IMR-90 (cell line): ENCODE measurements around the gene THRB. TPM values are rescaled to one million over a fixed set of nuclear protein-coding genes. Genes with fewer than 3 reads are reported as not detected.

Experiments used
- ATAC-seq: fragments of 200-7000 bp; cut with Tn5 transposase; 2 replicates; pipeline ENCODE4 v1.9.1; 2020; ENCODE audit warnings: low read depth, mild to moderate bottlenecking, moderate library complexity
- BruUV-seq: library from RNA; stranded (reverse); fragments of 400-500 nt; replicated peaks from 2 replicates; lab custom pipeline; 2021; lab: Mats Ljungman, UMichigan
- CTCF ChIA-PET: fragments of 300-600 bp; formaldehyde crosslinking; extraction: SDS; loops from one replicate; lab custom pipeline; 2021; ENCODE audit warnings: antibody characterized with exemption; lab: Yijun Ruan, JAX
- POLR2A ChIA-PET: fragments of 300-600 bp; sonication (Branson Sonifier 250); formaldehyde crosslinking; loops from one replicate; lab custom pipeline; 2022; ENCODE audit warnings: antibody characterized with exemption; ENCODE audit not compliant: unreplicated experiment; lab: Charles Lee
- DNase-seq: peaks from one replicate; pipeline ENCODE4 v3.0.0; 2013
- H2AFZ ChIP-seq: replicated peaks from 2 replicates; pipeline ENCODE3; 2013; ENCODE audit warnings: low read length, mild to moderate bottlenecking; ENCODE audit not compliant: poor library complexity
- H2AK5ac ChIP-seq: 2 replicates; pipeline ENCODE4 v1.6.1; 2013; ENCODE audit warnings: low read depth, low read length, inconsistent platforms
- H2AK9ac ChIP-seq: replicated peaks from 2 replicates; pipeline ENCODE3; 2013; ENCODE audit warnings: mild to moderate bottlenecking, low read depth, low read length, moderate library complexity; ENCODE audit not compliant: poor library complexity
- H2BK120ac ChIP-seq: 2 replicates; pipeline ENCODE4 v1.6.1; 2013; ENCODE audit warnings: low read depth, low read length, inconsistent platforms
- H2BK15ac ChIP-seq: 3 replicates; pipeline ENCODE4 v1.6.1; 2013; ENCODE audit warnings: low read depth, low read length, inconsistent platforms
- H2BK20ac ChIP-seq: 2 replicates; pipeline ENCODE4 v1.6.1; 2013; ENCODE audit warnings: low read depth, mild to moderate bottlenecking, inconsistent platforms, low read length, moderate library complexity
- H2BK5ac ChIP-seq: 2 replicates; pipeline ENCODE4 v1.6.1; 2013; ENCODE audit warnings: mild to moderate bottlenecking, low read depth, low read length, inconsistent platforms; ENCODE audit not compliant: poor library complexity, severe bottlenecking
- H3K14ac ChIP-seq: replicated peaks from 2 replicates; pipeline ENCODE4 v1.6.1; 2013; ENCODE audit warnings: low read depth, low read length, inconsistent platforms
- H3K18ac ChIP-seq: 2 replicates; pipeline ENCODE4 v1.6.1; 2013; ENCODE audit warnings: low read depth, low read length, control low read depth
- H3K23ac ChIP-seq: 2 replicates; pipeline ENCODE4 v1.6.1; 2013; ENCODE audit warnings: low read depth, low read length, inconsistent platforms
- H3K27ac ChIP-seq: 2 replicates; pipeline ENCODE4 v1.5.1; 2013; ENCODE audit warnings: mild to moderate bottlenecking, control low read depth, low read length; ENCODE audit not compliant: insufficient read depth
- H3K27me3 ChIP-seq: 2 replicates; pipeline ENCODE4 v1.6.1; 2013; ENCODE audit warnings: low read length; ENCODE audit not compliant: control insufficient read depth, insufficient read depth
- H3K36me3 ChIP-seq: 2 replicates; pipeline ENCODE4 v1.6.1; 2013; ENCODE audit warnings: low read length, mixed read lengths; ENCODE audit not compliant: control insufficient read depth, insufficient read depth
- H3K4ac ChIP-seq: 2 replicates; pipeline ENCODE4 v1.6.1; 2013; ENCODE audit warnings: low read depth, low read length, inconsistent platforms
- H3K4me1 ChIP-seq: 2 replicates; pipeline ENCODE4 v1.6.1; 2013; ENCODE audit warnings: low read length, mixed read lengths; ENCODE audit not compliant: control insufficient read depth, insufficient read depth
- H3K4me2 ChIP-seq: 2 replicates; pipeline ENCODE4 v1.6.1; 2013; ENCODE audit warnings: low read depth, mild to moderate bottlenecking, control low read depth, low read length, moderate library complexity
- H3K4me3 ChIP-seq: 2 replicates; pipeline ENCODE4 v1.5.1; 2013; ENCODE audit warnings: low read depth, mild to moderate bottlenecking, control low read depth, low read length, moderate library complexity; ENCODE audit not compliant: insufficient read depth
- H3K56ac ChIP-seq: 2 replicates; pipeline ENCODE4 v1.6.1; 2013; ENCODE audit warnings: low read length, inconsistent platforms; ENCODE audit not compliant: insufficient read depth; ENCODE audit errors: extremely low read depth
- H3K79me1 ChIP-seq, 2 experiments: 2 replicates each; pipeline ENCODE4 v1.6.1; 2013; ENCODE audit warnings: low read length in 2 of 2, inconsistent platforms in 1 of 2, low read depth in 1 of 2
- H3K9ac ChIP-seq: 2 replicates; pipeline ENCODE4 v1.6.1; 2013; ENCODE audit warnings: low read depth, low read length, control low read depth
- H3K9me1 ChIP-seq: 2 replicates; pipeline ENCODE4 v1.6.1; 2013; ENCODE audit warnings: low read length, inconsistent platforms; ENCODE audit not compliant: insufficient read depth
- H3K9me3 ChIP-seq: 2 replicates; pipeline ENCODE4 v1.6.1; 2013; ENCODE audit warnings: low read length; ENCODE audit not compliant: control insufficient read depth, insufficient read depth
- H4K20me1 ChIP-seq: 2 replicates; pipeline ENCODE4 v1.6.1; 2013; ENCODE audit warnings: low read length, inconsistent platforms; ENCODE audit not compliant: insufficient read depth
- H4K5ac ChIP-seq: 2 replicates; pipeline ENCODE4 v1.6.1; 2013; ENCODE audit warnings: mild to moderate bottlenecking, low read depth, low read length, control low read depth
- H4K8ac ChIP-seq, 2 experiments: 2 replicates each; pipeline ENCODE4 v1.6.1; 2013; ENCODE audit warnings: low read depth in 2 of 2, low read length in 2 of 2, control low read depth in 1 of 2, inconsistent platforms in 1 of 2
- H4K91ac ChIP-seq: 2 replicates; pipeline ENCODE4 v1.6.1; 2013; ENCODE audit warnings: low read depth, low read length, inconsistent platforms; ENCODE audit not compliant: insufficient read depth
- BHLHE40 ChIP-seq: fragments of 150-350 bp; IDR thresholded peaks from 2 replicates; pipeline ENCODE4 v1.6.1; 2016; ENCODE audit warnings: mild to moderate bottlenecking, low read depth, low read length
- CHD1 ChIP-seq: IDR thresholded peaks from 2 replicates; pipeline ENCODE4 v1.6.1; 2012; ENCODE audit warnings: low read depth, low read length, improper control_type of control experiment
- FOS ChIP-seq: fragments of 150-350 bp; IDR thresholded peaks from 2 replicates; pipeline ENCODE4 v1.6.1; 2016; ENCODE audit warnings: low read depth, low read length
- MAFK ChIP-seq: IDR thresholded peaks from 2 replicates; pipeline ENCODE4 v1.6.1; 2012; ENCODE audit warnings: low read depth, low read length, improper control_type of control experiment
- MAZ ChIP-seq: IDR thresholded peaks from 2 replicates; pipeline ENCODE4 v1.6.1; 2012; ENCODE audit warnings: low read depth, mild to moderate bottlenecking, low read length, improper control_type of control experiment, moderate library complexity, borderline replicate concordance
- NFE2L2 ChIP-seq: fragments of 150-350 bp; IDR thresholded peaks from 2 replicates; pipeline ENCODE4 v1.6.1; 2016; ENCODE audit warnings: low read depth, mild to moderate bottlenecking, low read length
- RAD21 ChIP-seq: IDR thresholded peaks from 2 replicates; pipeline ENCODE4 v1.6.1; 2012; ENCODE audit warnings: low read length, improper control_type of control experiment
- RCOR1 ChIP-seq: IDR thresholded peaks from 2 replicates; pipeline ENCODE4 v1.6.1; 2012; ENCODE audit warnings: mild to moderate bottlenecking, low read length, improper control_type of control experiment; ENCODE audit not compliant: insufficient replicate concordance
- SMC3 ChIP-seq: fragments of 150-350 bp; IDR thresholded peaks from 2 replicates; pipeline ENCODE4 v1.6.1; 2016; ENCODE audit warnings: low read depth, mild to moderate bottlenecking, antibody characterized with exemption, low read length, moderate library complexity
- WGBS, 2 experiments: methylation state at CpG; one replicate each; pipeline versions ENCODE4 v1.1.5 to v1.1.7; 2013; ENCODE audit warnings: missing lambda C conversion rate in 2 of 2; ENCODE audit not compliant: insufficient read length in 1 of 2; ENCODE audit errors: extremely low coverage in 2 of 2; 5-methylcytosine and 5-hydroxymethylcytosine counted together
- dilution Hi-C: fragments of 300-500 bp; cut with HindIII; formaldehyde crosslinking; loops from one replicate; pipeline ENCODE4 v1.14.3; 2018; ENCODE audit warnings: low sequenced_read_pairs; ENCODE audit not compliant: unreplicated experiment
- in situ Hi-C: fragments of 300-500 bp; cut with MboI; formaldehyde crosslinking; loops from 3 replicates; pipeline ENCODE4 v1.14.3; 2019; ENCODE audit warnings: low sequenced_read_pairs, inconsistent platforms, mixed read lengths
- intact Hi-C: fragments of 100-400 bp; cut with micrococcal nuclease; formaldehyde crosslinking; loops from 2 replicates; pipeline ENCODE4 v1.10.0; 2022
- polyA plus RNA-seq, 3 experiments: library from polyadenylated mRNA; depleted of rRNA; stranded (reverse); fragments of >200 nt; gene quantifications; 2 replicates each; pipeline ENCODE4 v1.2.3, GENCODE V29; 2012; ENCODE audit warnings: low replicate concordance in 1 of 3
- total RNA-seq: library from RNA; depleted of rRNA; stranded (reverse); fragments of >200 nt; gene quantifications from 2 replicates; pipeline ENCODE4 v1.2.3, GENCODE V29; 2012
- TF ChIP-seq, protein P1 (sequence below): fragments of 150-350 bp; IDR thresholded peaks from 2 replicates; pipeline ENCODE4 v1.6.1; 2017; ENCODE audit warnings: mild to moderate bottlenecking, antibody characterized with exemption, low read length, low read depth
- TF ChIP-seq, protein P2 (sequence below): fragments of 150-350 bp; IDR thresholded peaks from 2 replicates; pipeline ENCODE4 v1.6.1; 2016; ENCODE audit warnings: low read depth, mild to moderate bottlenecking, low read length, moderate library complexity, borderline replicate concordance

The THRB gene
- total and polyA plus RNA-seq, 2 of the 4 experiments (the other 2 are of a cell fraction): under 0.01 TPM; not detected in 1

DNA sequence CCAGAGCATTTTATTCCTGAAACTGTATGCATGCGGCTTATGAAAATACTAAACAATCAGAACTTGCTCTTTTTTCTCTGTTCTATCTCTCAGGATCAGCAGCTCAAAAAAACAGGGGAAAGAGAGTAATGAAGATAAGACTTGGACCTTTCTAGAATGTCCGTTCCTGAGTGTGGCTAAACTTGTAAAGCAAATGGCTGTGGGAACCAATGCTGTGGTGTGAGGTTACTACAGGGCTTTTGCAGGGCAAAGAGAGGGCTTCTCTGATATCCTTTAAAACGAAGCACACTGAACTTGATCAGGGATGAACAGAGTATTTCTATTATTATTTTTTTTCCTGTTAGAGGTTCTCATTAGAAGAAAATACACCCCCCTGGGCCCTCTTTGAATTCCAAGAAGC, 223.4 kb downstream of the THRB start:
- H3K18ac ChIP-seq: no peak overlapping the region
- ChIA-PET POLR2A (no interaction called here), CTCF (no interaction called here)
- WGBS, 2 experiments: no CpG with 5 or more reads among the region's 3 CpGs
- H2AK9ac ChIP-seq: no peak overlapping the region
- H4K5ac ChIP-seq: no peak overlapping the region
- in situ Hi-C loops (loop anchor here (25.0 kb wide), 1 partner anchor 1316 kb away; no protein-coding TSS in a partner anchor), dilution Hi-C loops (no loop called here), intact Hi-C loops (no loop called here)
- no peak overlapping the region for H2AK5ac ChIP-seq
- ATAC-seq (no peak), DNase-seq (no peak)
- H2BK5ac ChIP-seq: no peak overlapping the region
- no peaks in the 10 kb centered on the region for H3K9me1 ChIP-seq
- no peaks in the 10 kb centered on the region for H3K36me3 ChIP-seq
- no peak overlapping the region for H3K27ac ChIP-seq
- H4K8ac ChIP-seq: no peak overlapping the region
- H3K79me1 ChIP-seq: no peaks in the 10 kb centered on the region
- no peak overlapping the region for H3K23ac ChIP-seq
- H3K4ac ChIP-seq: no peak overlapping the region
- TF ChIP-seq NFE2L2 (no peak), RAD21 (no peak), FOS (no peak), RCOR1 (no peak), SMC3 (no peak), MAZ (no peak), MAFK (no peak), BHLHE40 (no peak), CHD1 (no peak)
- TF ChIP-seq, protein P1, sequence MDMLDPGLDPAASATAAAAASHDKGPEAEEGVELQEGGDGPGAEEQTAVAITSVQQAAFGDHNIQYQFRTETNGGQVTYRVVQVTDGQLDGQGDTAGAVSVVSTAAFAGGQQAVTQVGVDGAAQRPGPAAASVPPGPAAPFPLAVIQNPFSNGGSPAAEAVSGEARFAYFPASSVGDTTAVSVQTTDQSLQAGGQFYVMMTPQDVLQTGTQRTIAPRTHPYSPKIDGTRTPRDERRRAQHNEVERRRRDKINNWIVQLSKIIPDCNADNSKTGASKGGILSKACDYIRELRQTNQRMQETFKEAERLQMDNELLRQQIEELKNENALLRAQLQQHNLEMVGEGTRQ: no peak
- TF ChIP-seq, protein P2, sequence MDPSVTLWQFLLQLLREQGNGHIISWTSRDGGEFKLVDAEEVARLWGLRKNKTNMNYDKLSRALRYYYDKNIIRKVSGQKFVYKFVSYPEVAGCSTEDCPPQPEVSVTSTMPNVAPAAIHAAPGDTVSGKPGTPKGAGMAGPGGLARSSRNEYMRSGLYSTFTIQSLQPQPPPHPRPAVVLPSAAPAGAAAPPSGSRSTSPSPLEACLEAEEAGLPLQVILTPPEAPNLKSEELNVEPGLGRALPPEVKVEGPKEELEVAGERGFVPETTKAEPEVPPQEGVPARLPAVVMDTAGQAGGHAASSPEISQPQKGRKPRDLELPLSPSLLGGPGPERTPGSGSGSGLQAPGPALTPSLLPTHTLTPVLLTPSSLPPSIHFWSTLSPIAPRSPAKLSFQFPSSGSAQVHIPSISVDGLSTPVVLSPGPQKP: no peak
- peaks cover 5% of the 10 kb centered on the region for H3K27me3 ChIP-seq
- H3K9me3 ChIP-seq: no peaks in the 10 kb centered on the region
- H3K56ac ChIP-seq: no peak overlapping the region
- H3K9ac ChIP-seq: no peak overlapping the region
- H4K20me1 ChIP-seq: no peaks in the 10 kb centered on the region
- no peak overlapping the region for H2BK20ac ChIP-seq
- no peak overlapping the region for H3K4me2 ChIP-seq
- H2BK120ac ChIP-seq: no peak overlapping the region
- H3K4me1 ChIP-seq: no peaks in the 10 kb centered on the region
- no peak overlapping the region for H3K14ac ChIP-seq
- no TSS peak for BruUV-seq
- no peak overlapping the region for H3K4me3 ChIP-seq
- H4K91ac ChIP-seq: no peak overlapping the region
- H2BK15ac ChIP-seq: no peak overlapping the region
- H2AFZ ChIP-seq: no peak overlapping the region
